Upper lobe of right lung (tissue), 1 donor: ENCODE measurements around the gene STAT6. TPM values are rescaled to one million over a fixed set of nuclear protein-coding genes. Genes with fewer than 3 reads are reported as not detected.
A peak's percentile ranks its signal among the peaks of the same experiment; 100 is the strongest.

Experiments
- ATAC-seq: fragments of 200-7000 bp; cut with Tn5 transposase; one replicate; pipeline ENCODE4 v1.9.1; 2020; ENCODE audit warnings: mild to moderate bottlenecking, moderate library complexity
- DNase-seq: peaks from one replicate; pipeline ENCODE4 v3.0.0-alpha.2; 2020
- H3K27ac ChIP-seq: fragments of 200-600 bp; one replicate; pipeline ENCODE4 v1.8.0; 2022
- H3K27me3 ChIP-seq: fragments of 200-600 bp; one replicate; pipeline ENCODE4 v1.8.0; 2022; ENCODE audit warnings: mild to moderate bottlenecking
- H3K36me3 ChIP-seq: fragments of 200-600 bp; one replicate; pipeline ENCODE4 v1.8.0; 2022
- H3K4me1 ChIP-seq: fragments of 200-600 bp; one replicate; pipeline ENCODE4 v1.8.0; 2022
- H3K4me3 ChIP-seq: fragments of 200-600 bp; one replicate; pipeline ENCODE4 v1.8.0; 2022; ENCODE audit warnings: mild to moderate bottlenecking
- H3K9me3 ChIP-seq: fragments of 200-600 bp; one replicate; pipeline ENCODE4 v1.8.0; 2022
- CTCF ChIP-seq: fragments of 200-600 bp; IDR thresholded peaks from one replicate; pipeline ENCODE4 v1.8.0; 2022; ENCODE audit warnings: antibody characterized with exemption
- intact Hi-C: fragments of 100-400 bp; cut with DNase I; formaldehyde crosslinking; loops from one replicate; pipeline ENCODE4 v1.11.0; 2022
- total RNA-seq: library from RNA; stranded (reverse); fragmentation: NEBNext Ultra II Directional; extraction: Animal tissue kit (Norgen Biotek cat#: 25700); gene quantifications from one replicate; pipeline ENCODE4 v1.2.1, GENCODE V29; 2021
- donor health status: DM: no; HTN: yes; CAD: no; lungs with severe emphysema.

STAT6 gene
- total RNA-seq, 1 donor from 2014 or later: 230 TPM

GRCh38 chr12:57119294-57120085, 8.3 kb upstream of the STAT6 start:
- TF ChIP-seq CTCF: no peak
- Histone ChIP-seq H3K36me3 (no peaks in the 10 kb centered on the region), H3K4me3 (no peak overlapping the region), H3K27ac (peak overlapping the region; percentile 9), H3K4me1 (peaks cover 9% of the 10 kb centered on the region), H3K27me3 (no peaks in the 10 kb centered on the region), H3K9me3 (no peaks in the 10 kb centered on the region)
- intact Hi-C loops: no loop called here
- DNase-seq (no peak), ATAC-seq (no peak)

GRCh38 chr12:57118711-57119271, 7.6 kb upstream of the STAT6 start:
- Histone ChIP-seq H3K27me3 (no peaks in the 10 kb centered on the region), H3K36me3 (no peaks in the 10 kb centered on the region), H3K9me3 (no peaks in the 10 kb centered on the region), H3K27ac (peak overlapping the region; percentile 9), H3K4me1 (peaks cover 9% of the 10 kb centered on the region), H3K4me3 (no peak overlapping the region)
- ATAC-seq: peak; percentile 91
- intact Hi-C loops: no loop called here
- DNase-seq: no peak
- no peak for TF ChIP-seq CTCF

GRCh38 chr12:57116580-57117281, 5.6 kb upstream of the STAT6 start:
- no peaks in the 10 kb centered on the region for H3K36me3 ChIP-seq
- no peak for TF ChIP-seq CTCF
- ATAC-seq (no peak), DNase-seq (no peak)
- no peaks in the 10 kb centered on the region for H3K27me3 ChIP-seq
- peaks cover 16% of the 10 kb centered on the region for H3K4me1 ChIP-seq
- H3K4me3 ChIP-seq: no peak overlapping the region
- H3K9me3 ChIP-seq: no peaks in the 10 kb centered on the region
- no peak overlapping the region for H3K27ac ChIP-seq
- intact Hi-C loops: no loop called here

- Histone ChIP-seq H3K4me3 (peak overlapping the region; percentile 96), H3K27me3 (no peaks in the 10 kb centered on the region), H3K9me3 (no peaks in the 10 kb centered on the region), H3K27ac (peak overlapping the region; percentile 99), H3K36me3 (peaks cover 16% of the 10 kb centered on the region), H3K4me1 (peaks cover 29% of the 10 kb centered on the region)
- no peak for DNase-seq
- intact Hi-C loops: no loop called here
- no peak for ATAC-seq
- no peak for TF ChIP-seq CTCF
These were observed 1.5 kb upstream of the STAT6 start for GRCh38 chr12:57112492-57113294.
